ENCODE measurements around the gene ZNF124.

The ZNF124 gene

DNA sequence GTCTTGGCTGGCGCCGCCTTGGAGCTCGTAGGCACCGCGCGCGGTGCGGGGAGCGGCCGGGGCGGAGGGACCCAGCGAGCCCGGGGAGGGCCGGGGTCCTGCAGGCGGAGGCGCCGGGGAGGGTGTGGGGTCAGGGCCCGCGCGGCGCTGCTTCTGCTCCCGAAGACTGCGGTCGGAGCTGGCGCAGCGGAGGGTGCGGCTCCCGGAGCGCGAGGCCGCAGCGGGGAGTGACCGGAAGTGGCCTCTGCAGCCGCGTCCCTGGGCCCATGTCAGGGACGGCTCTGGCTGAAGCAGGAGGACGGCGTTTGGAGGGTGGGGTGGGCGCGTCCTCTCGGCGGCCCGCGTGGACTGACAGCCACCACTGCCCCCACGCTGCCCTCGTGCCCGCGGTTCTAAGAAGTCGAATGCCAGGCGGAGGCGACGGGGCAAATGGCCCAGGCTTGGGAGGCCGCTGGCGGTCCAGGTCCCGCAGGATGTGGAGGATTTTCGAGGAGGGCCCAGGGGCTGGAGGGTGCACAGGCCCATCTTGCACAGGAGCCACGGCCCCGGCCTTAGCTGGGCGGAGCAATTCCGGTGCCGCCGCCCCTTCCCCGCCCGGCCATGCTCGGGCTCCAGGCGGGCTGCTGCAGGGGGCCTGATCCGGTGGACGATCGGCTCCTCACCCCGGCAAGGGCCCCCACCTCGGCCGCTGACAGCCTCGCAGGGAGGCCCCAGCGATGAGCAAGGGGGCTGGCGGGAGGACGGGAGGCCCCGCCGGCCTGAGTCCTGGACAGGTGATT lies 59.9 kb downstream of the ZNF124 start:
- DNase-seq (ENCODE audit: low spot score) = peak; percentile 87

DNA sequence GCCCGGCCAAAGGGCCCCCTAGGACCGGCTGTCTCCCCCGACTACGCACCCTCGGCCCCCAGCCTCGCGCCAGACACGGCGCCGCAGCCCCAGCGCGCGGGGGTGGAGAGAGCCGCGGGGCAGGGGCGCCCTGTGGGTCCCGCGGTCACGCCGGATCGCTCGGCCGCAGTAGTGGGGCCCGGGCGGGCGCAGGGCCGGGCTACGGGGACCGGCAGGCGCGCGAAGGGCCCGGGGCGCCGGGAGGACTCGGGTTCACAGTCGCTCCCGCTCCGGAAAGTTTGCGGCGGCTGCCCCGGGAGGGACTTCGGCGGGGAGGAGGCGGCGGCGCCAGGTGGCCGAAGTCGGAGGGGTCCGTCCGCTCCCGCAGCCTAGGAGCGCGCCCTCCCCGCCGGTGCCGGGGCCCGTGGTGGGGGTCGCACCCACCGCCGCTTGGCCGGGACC lies 60.5 kb downstream of the ZNF124 start:
- peak; percentile 65 for DNase-seq (ENCODE audit: low spot score)

DNA sequence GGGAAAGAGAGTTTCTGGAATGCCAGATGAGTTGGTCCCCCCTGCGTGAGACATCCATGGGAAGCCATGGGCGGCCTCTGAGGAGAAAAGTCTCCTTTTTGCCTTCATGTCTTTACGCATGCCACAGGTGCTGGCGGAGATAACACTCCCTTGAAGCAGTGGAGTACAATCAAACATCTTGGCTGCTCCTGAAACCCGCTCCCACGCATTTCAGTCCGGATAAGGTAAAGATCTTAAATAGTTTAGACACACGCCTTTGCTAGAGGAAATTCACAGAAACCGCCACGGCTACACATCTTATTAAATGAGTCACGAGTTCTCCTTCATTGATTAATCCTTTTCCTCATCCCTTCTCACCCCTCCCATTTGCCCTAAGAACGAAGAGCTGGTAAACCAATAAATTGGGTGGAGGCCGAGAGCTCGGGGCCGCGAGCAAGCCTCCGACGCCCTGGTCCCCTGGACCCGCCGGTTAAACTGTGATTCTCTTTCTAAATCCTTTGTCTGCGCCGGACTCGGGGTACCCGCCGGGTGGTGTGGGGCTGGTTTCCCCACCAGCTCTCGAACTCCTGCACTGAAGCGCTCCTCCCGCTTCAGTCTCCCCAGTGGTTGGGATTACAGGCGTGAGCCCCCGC lies 61.1 kb downstream of the ZNF124 start:
- no peak for DNase-seq (ENCODE audit: low spot score)

DNA sequence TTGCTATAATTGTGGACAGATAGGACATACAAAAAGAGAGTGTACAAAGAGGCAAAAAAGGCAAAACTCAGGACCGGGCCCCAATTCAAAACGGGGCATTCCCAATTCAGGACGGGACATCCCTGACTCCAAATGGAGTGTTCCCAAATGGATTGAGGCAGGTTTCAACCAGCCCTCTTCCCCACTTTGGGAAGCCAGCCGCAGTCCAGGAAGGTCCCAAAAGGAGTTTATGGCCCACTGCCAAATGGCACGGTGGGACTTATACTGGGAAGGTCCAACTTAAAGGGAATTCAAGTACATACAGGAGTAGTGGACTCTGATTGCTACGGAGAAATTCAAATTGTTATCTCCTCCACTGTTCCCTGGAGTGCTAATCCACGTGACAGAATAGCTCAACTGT lies 64.1 kb downstream of the ZNF124 start:
- no peak for DNase-seq (ENCODE audit: low spot score)

DNA sequence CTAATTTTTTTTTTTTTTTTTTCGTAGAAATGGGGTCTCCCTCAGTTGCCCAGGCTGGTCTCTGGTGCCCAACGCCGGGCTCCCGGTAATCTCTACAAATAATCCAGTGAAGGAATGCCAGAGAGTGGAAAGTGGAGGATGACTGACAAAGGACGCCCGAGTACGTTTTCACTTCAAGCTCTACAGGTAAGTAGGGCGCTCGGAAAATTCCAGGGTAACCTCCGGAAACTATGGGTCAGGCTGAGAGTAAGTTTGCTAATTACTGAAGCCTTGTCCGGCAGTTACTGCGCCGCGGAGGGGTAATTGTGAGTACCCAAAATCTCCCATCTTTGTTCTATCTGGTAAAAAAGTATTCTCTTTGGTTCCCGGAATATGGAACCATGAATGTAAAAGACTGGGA lies 65.9 kb downstream of the ZNF124 start:
- DNase-seq (ENCODE audit: low spot score) = no peak
